ENCODE results near the gene PALD1. TPM values are rescaled to one million over a fixed set of nuclear protein-coding genes. Genes with fewer than 3 reads are reported as not detected.

The PALD1 gene
- total and polyA plus RNA-seq, 9 of the 15 experiments (the other 6 are each of a cell fraction or from before 2014, with no cell fraction given): 0.03 to 0.29 (median 0.09) TPM; not detected in 2

- TF ChIP-seq CREB3L1 (IDR thresholded peaks at IDR 0.05; ENCODE audit: borderline replicate concordance, low read depth) (no peak), ZNF175 (CRISPR knock-in tag; IDR thresholded peaks at IDR 0.05; ENCODE audit: low read depth) (no peak), ELK3 (CRISPR knock-in tag; IDR thresholded peaks at IDR 0.05) (no peak), ETV5 (CRISPR knock-in tag; IDR thresholded peaks at IDR 0.05; ENCODE audit: low read depth) (peak; percentile 29; the same call in 1 of the 2 replicates), IRF9 (tag; IDR thresholded peaks at IDR 0.05) (no peak), CREB5 (CRISPR knock-in tag; IDR thresholded peaks at IDR 0.05) (no peak), ZFP91 (CRISPR knock-in tag; IDR thresholded peaks at IDR 0.05) (no peak; the same call in 1 of the 2 replicates), RERE (CRISPR knock-in tag; IDR thresholded peaks at IDR 0.05; ENCODE audit: borderline replicate concordance) (no peak), SAP30 (IDR thresholded peaks at IDR 0.05; ENCODE audit: borderline replicate concordance, insufficient read depth, low read depth, low read length, poor library complexity, severe bottlenecking) (no peak), ZNF184 (CRISPR knock-in tag; IDR thresholded peaks at IDR 0.05) (no peak), LARP7 (IDR thresholded peaks at IDR 0.05) (no peak), NRF1 (conservative IDR thresholded peaks at IDR 0.05 in 1 of 2, IDR thresholded peaks at IDR 0.05 in 1 of 2) (0 out of 4 replicates have a peak, but pooled peaks have one; percentile 25 to 44)
Measured at GRCh38 chr10:70589762-70590654, 111.4 kb downstream of the PALD1 start (continued).
